Stomach (tissue), 9 donors: ENCODE data around the gene CELSR1. TPM values are rescaled to one million over a fixed set of nuclear protein-coding genes. Genes with fewer than 3 reads are reported as not detected.
"Not testable (repeated sequence)": the region's sequence is repeated elsewhere in the genome, so short reads cannot be mapped to it uniquely, and the experiment has no call there.

Experiments
- DNase-seq, 2 donors: peaks; one replicate each; pipeline versions ENCODE4 v3.0.0 to v3.0.0-alpha.2; 2013 to 2019
- H3K27ac ChIP-seq, 5 donors: fragments of 200-600 bp in 4 of 5; sonication (generic) in 4 of 5; one replicate each; pipeline ENCODE4 v1.5.1; 2013 to 2019; ENCODE audit warnings: mild to moderate bottlenecking in 1 of 5, moderate library complexity in 1 of 5
- H3K27me3 ChIP-seq, 3 donors: fragments of 200-600 bp; sonication (generic); one replicate each; pipeline ENCODE4 v1.5.1; 2017 to 2019; ENCODE audit warnings: mixed run types in 1 of 3
- H3K36me3 ChIP-seq, 4 donors: fragments of 200-600 bp; sonication (generic); 1 replicate in 3 of 4; 2 replicates in 1 of 4; pipeline ENCODE4 v1.5.1; 2016 to 2019
- H3K4me1 ChIP-seq, 4 donors: fragments of 200-600 bp; sonication (generic); one replicate each; pipeline ENCODE4 v1.5.1; 2016 to 2019
- H3K4me3 ChIP-seq, 4 donors: fragments of 200-600 bp; sonication (generic) in 3 of 4; one replicate each; pipeline ENCODE4 v1.5.1; 2016 to 2019; ENCODE audit warnings: mild to moderate bottlenecking in 1 of 4
- H3K9me3 ChIP-seq, 4 donors: fragments of 200-600 bp; sonication (generic); one replicate each; pipeline ENCODE4 v1.5.1; 2016 to 2019
- EP300 ChIP-seq: sonication (generic); formaldehyde crosslinking; IDR thresholded peaks from one replicate; pipeline ENCODE4 v1.6.1; 2017; ENCODE audit warnings: antibody characterized with exemption
- POLR2A ChIP-seq, 4 donors: fragments of 450-650 bp; IDR thresholded peaks; one replicate each; pipeline ENCODE4 v1.6.1; 2016; ENCODE audit warnings: antibody characterized with exemption in 4 of 4, control low read depth in 2 of 4, mild to moderate bottlenecking in 1 of 4, moderate library complexity in 1 of 4
- POLR2AphosphoS5 ChIP-seq, 3 donors: sonication (generic); formaldehyde crosslinking; IDR thresholded peaks; one replicate each; pipeline ENCODE4 v1.6.1; 2016; ENCODE audit warnings: antibody characterized with exemption in 3 of 3
- WGBS, 5 donors: extraction: QIAGEN DNeasy Blood & Tissue Kit in 3 of 5; methylation state at CpG; one replicate each; pipeline versions ENCODE4 v1.1.5 to v1.1.7; 2013 to 2018; 5-methylcytosine and 5-hydroxymethylcytosine counted together
- intact Hi-C: fragments of 100-400 bp; cut with DNase I; formaldehyde crosslinking; loops from one replicate; pipeline ENCODE4 v1.15.1; 2023; ENCODE audit warnings: low total_unique reads
- polyA plus RNA-seq, 3 donors: library from polyadenylated mRNA; stranded (reverse); fragments of 200-250 nt; gene quantifications; one replicate each; pipeline ENCODE4 v1.2.3, GENCODE V29; 2013
- total RNA-seq, 5 donors: library from RNA; depleted of rRNA; stranded (reverse); fragments of >200 nt; gene quantifications; one replicate each; pipeline versions ENCODE4 v1.1.0 to v1.2.3, GENCODE V29; 2014 to 2016
- TF ChIP-seq, protein P1 (sequence below), 7 experiments: fragments of 450-650 bp in 4 of 7; fragments of 200-600 bp in 3 of 7; sonication (generic) in 3 of 7; IDR thresholded peaks; one replicate each; pipeline ENCODE4 v1.5.1; 2016 to 2019; ENCODE audit warnings: antibody characterized with exemption in 7 of 7, control low read depth in 2 of 7, mild to moderate bottlenecking in 1 of 7
- donor health status: healthy with polysubstance abuse.
- donor health status: Bipolar disorder and iron deficiency.
- donor health status: healthy.

CELSR1 gene
- total and polyA plus RNA-seq, 8 donors = 0.29 to 78.2 (median 13.4) TPM

DNA sequence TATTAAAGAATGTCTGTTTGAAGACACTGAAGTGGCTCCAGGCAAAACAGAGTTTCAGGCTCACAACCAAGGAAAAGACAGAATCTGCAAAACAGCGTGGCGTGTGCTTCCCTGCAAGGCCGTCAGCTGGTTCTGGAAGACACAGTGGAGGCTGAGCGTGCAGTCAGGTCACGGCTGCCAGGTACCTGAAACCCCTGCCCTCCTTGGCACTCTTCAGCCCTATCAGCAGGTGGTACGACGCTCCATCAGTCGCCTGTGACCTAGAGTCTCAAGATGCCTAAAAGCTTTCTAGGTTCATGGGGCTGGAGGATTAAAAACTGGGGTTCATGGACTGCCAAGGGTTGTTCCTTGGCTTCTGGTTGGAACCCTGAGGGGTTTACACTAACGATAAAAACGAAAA is 136.1 kb downstream of the CELSR1 start:
- H3K27me3 ChIP-seq = no peaks in the 10 kb centered on the region

DNA sequence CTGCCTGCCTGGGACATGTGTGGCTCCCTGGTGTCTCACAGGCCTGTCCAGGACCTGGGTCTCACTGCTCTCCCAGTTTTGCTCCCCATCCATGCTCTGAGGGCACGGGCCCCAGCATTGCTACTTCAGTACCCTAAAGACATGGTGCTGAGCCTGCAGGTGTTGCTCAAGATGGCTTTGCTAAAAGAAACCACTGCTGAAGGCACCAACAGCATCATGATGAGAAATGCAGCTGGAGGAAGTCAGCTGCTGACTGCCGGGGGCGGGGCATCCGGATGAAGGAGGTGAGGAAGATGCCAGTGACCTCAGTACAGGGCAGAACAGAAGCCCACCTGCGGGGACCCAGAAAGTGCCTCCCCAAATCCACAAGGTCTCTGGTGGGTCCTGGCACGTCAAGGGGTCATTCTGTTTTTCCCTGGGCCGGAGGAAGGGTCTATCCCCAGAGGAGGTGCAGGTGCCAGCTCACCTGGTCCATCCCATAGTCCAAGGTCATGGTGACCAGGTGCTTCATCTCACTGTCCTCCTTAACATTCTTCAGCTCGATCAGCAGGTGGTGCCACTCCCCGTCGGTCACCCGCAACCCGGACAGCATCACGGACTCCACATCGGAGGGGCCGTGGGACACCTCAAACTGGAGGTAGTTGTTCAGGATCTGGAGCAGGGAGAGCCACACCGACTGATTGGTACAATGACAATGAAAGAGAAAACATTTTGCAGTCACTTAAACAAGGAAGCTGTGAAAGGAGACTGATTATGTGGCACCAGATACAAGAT is 138.0 kb downstream of the CELSR1 start:
- intact Hi-C loops = no loop called here
- no peak for DNase-seq
- Histone ChIP-seq H3K4me1 (no peaks in the 10 kb centered on the region), H3K27me3 (no peaks in the 10 kb centered on the region), H3K9me3 (no peaks in the 10 kb centered on the region), H3K4me3 (no peak overlapping the region), H3K27ac (no peak overlapping the region), H3K36me3 (peaks cover 0 to 7% (median 3%) of the 10 kb centered on the region in 4 donors)
- 79 to 87% (median 85%) methylated on average over 15 to 16 of the region's 16 CpGs for WGBS, 5 donors
- TF ChIP-seq POLR2AphosphoS5 (IDR thresholded peaks at IDR 0.05) (no peak), EP300 (no peak), POLR2A (IDR thresholded peaks at IDR 0.05) (no peak)
- TF ChIP-seq, protein P1, sequence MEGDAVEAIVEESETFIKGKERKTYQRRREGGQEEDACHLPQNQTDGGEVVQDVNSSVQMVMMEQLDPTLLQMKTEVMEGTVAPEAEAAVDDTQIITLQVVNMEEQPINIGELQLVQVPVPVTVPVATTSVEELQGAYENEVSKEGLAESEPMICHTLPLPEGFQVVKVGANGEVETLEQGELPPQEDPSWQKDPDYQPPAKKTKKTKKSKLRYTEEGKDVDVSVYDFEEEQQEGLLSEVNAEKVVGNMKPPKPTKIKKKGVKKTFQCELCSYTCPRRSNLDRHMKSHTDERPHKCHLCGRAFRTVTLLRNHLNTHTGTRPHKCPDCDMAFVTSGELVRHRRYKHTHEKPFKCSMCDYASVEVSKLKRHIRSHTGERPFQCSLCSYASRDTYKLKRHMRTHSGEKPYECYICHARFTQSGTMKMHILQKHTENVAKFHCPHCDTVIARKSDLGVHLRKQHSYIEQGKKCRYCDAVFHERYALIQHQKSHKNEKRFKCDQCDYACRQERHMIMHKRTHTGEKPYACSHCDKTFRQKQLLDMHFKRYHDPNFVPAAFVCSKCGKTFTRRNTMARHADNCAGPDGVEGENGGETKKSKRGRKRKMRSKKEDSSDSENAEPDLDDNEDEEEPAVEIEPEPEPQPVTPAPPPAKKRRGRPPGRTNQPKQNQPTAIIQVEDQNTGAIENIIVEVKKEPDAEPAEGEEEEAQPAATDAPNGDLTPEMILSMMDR (IDR thresholded peaks at IDR 0.05) = no peak

More for the DNA sequence above, 136.1 kb downstream of the CELSR1 start:
- peaks cover 0 to 7% (median 3%) of the 10 kb centered on the region in 4 donors for H3K36me3 ChIP-seq
- intact Hi-C loops = no loop called here
- DNase-seq = no peak
- H3K27ac ChIP-seq = no peak overlapping the region
- H3K9me3 ChIP-seq = no peaks in the 10 kb centered on the region
- TF ChIP-seq EP300 = no peak
- WGBS, 5 donors = 82 to 96% (median 86%) methylated on average over 10 of the region's 10 CpGs
- no peaks in the 10 kb centered on the region for H3K4me1 ChIP-seq
- no peak overlapping the region for H3K4me3 ChIP-seq

DNA sequence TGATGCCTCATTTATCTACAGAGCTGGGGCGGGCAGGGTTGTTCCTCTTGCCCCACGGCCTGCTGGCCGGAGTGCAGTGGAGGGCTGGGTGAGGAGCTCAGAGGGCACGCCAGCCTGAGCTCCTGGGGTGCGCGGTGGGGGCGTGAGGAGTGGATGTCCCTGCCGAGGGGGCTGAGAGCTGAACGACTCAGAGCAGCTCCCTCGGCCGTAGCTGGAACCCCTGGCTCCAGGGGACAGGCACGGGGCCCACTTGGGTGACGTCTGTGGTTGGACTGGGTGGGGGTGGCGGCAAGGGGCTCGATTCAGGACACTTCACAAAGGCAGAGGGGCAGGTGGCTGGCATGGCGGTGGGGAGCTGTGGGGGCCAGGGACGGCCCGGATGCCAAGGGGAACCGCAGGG is 139.5 kb downstream of the CELSR1 start:
- Histone ChIP-seq H3K4me3 (no peak overlapping the region), H3K9me3 (no peaks in the 10 kb centered on the region), H3K27me3 (no peaks in the 10 kb centered on the region), H3K36me3 (peaks cover 0 to 7% (median 3%) of the 10 kb centered on the region in 4 donors), H3K4me1 (no peaks in the 10 kb centered on the region), H3K27ac (no peak overlapping the region)
- 91 to 95% (median 92%) methylated on average over 15 to 19 of the region's 19 CpGs for WGBS, 5 donors
- DNase-seq = no peak
- TF ChIP-seq EP300 = no peak
- no peak for TF ChIP-seq POLR2A (IDR thresholded peaks at IDR 0.05)
- TF ChIP-seq, protein P1 (IDR thresholded peaks at IDR 0.05) = no peak
- no peak for TF ChIP-seq POLR2AphosphoS5 (IDR thresholded peaks at IDR 0.05)
- intact Hi-C loops = no loop called here

DNA sequence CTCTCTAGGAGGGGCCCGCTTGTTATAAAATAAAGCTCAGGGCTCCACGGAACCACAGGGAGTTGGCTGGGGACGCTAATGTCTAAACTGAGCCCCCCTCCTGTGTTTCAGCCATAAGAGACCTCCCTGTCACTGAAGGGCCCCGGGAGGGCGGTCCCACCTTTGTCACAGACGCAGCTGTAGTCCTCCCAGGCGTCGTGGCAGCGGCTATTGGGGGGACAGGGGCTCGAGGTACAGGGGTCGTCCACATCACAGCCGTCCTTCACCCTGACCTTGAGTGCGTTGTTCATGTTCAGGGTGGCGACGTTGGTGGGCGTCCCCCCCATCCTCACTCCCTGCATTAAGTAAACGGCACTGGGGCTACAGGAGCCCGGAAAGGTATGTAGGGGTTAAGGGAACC is 139.9 kb downstream of the CELSR1 start:
- TF ChIP-seq, protein P1 (IDR thresholded peaks at IDR 0.05) = no peak
- TF ChIP-seq POLR2A (IDR thresholded peaks at IDR 0.05) (no peak), POLR2AphosphoS5 (IDR thresholded peaks at IDR 0.05) (no peak), EP300 (no peak)
- peaks cover 0 to 7% (median 3%) of the 10 kb centered on the region in 4 donors for H3K36me3 ChIP-seq
- H3K9me3 ChIP-seq = no peaks in the 10 kb centered on the region
- intact Hi-C loops = no loop called here
- no peaks in the 10 kb centered on the region for H3K4me1 ChIP-seq
- H3K4me3 ChIP-seq = no peak overlapping the region
- H3K27me3 ChIP-seq = no peaks in the 10 kb centered on the region
- H3K27ac ChIP-seq = no peak overlapping the region
- DNase-seq = no peak
- 85 to 93% (median 89%) methylated on average over 16 to 18 of the region's 18 CpGs for WGBS, 5 donors

DNA sequence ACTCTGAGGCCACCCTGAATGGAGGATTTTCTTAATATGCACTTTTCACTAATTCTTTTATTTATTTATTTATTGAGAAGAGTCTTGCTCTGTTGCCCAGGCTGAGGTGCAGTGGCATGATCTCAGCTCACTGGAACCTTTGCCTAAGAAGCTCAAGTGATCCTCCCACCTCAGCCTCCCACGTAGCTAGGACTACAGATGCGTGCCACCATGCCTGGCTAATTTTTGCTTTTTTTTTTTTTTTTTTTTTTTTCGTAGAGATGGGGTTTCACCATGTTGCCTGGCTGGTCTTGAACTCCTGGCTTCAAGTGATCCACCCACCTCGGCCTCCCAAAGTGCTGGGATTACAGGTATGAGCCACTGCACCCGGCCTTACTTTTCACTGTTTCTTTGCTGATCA is 140.4 kb downstream of the CELSR1 start:
- H3K27ac ChIP-seq, DNase-seq, H3K36me3 ChIP-seq, intact Hi-C loops, H3K9me3 ChIP-seq, H3K27me3 ChIP-seq, H3K4me1 ChIP-seq, H3K4me3 ChIP-seq: not testable (repeated sequence)
- 76 to 90% (median 82%) methylated on average over 5 of the region's 5 CpGs for WGBS, 5 donors
